Nephron (organoid): Measurements from ENCODE around the gene PROK1.
A peak's percentile ranks its signal among the peaks of the same experiment; 100 is the strongest.
"Not testable (repeated sequence)": the region's sequence is repeated elsewhere in the genome, so short reads cannot be mapped to it uniquely, and the experiment has no call there.

ENCODE experiments used
- H3K27ac Mint-ChIP-seq, 3 experiments: 2 replicates each; pipeline ENCODE4 v1.8.0; 2020; ENCODE audit warnings: mixed read lengths in 3 of 3, mild to moderate bottlenecking in 2 of 3, moderate library complexity in 1 of 3
- H3K27me3 Mint-ChIP-seq: 2 replicates; pipeline ENCODE4 v1.8.0; 2021; ENCODE audit warnings: low read depth, mild to moderate bottlenecking, moderate library complexity, mixed read lengths
- H3K36me3 Mint-ChIP-seq: 2 replicates; pipeline ENCODE4 v1.8.0; 2020; ENCODE audit warnings: low read depth, mixed read lengths
- H3K4me1 Mint-ChIP-seq: 2 replicates; pipeline ENCODE4 v1.8.0; 2020; ENCODE audit warnings: mixed read lengths
- H3K4me3 Mint-ChIP-seq, 3 experiments: 2 replicates each; pipeline ENCODE4 v1.8.0; 2020; ENCODE audit warnings: mild to moderate bottlenecking in 3 of 3, mixed read lengths in 3 of 3, moderate library complexity in 2 of 3
- H3K9me3 Mint-ChIP-seq: 2 replicates; pipeline ENCODE4 v1.8.0; 2020; ENCODE audit warnings: mixed read lengths
- CTCF ChIP-seq, 3 experiments: fragments of 200-600 bp; sonication (generic); IDR thresholded peaks; one replicate each; pipeline ENCODE4 v1.5.0; 2021; ENCODE audit warnings: antibody characterized with exemption in 3 of 3; ENCODE audit not compliant: unreplicated experiment in 3 of 3

Gene PROK1

GRCh38 chr1:110438893-110439292, 12.1 kb upstream of the PROK1 start:
- no peak for TF ChIP-seq CTCF (IDR thresholded peaks at IDR 0.05; ENCODE audit: unreplicated experiment in 3 of 3)
- Mint-ChIP-seq H3K27me3 (peaks cover 16% of the 10 kb centered on the region), H3K27ac (peak overlapping the region in 1 of 3 experiments; percentile 4), H3K36me3 (no peaks in the 10 kb centered on the region), H3K9me3 (no peaks in the 10 kb centered on the region), H3K4me1 (peaks cover 34% of the 10 kb centered on the region), H3K4me3 (no peak overlapping the region)

GRCh38 chr1:110439873-110440272, 11.1 kb upstream of the PROK1 start:
- H3K9me3 Mint-ChIP-seq, H3K36me3 Mint-ChIP-seq, H3K4me3 Mint-ChIP-seq, H3K27ac Mint-ChIP-seq: not testable (repeated sequence)
- Mint-ChIP-seq H3K27me3 (peaks cover 22% of the 10 kb centered on the region), H3K4me1 (peaks cover 34% of the 10 kb centered on the region)

- Mint-ChIP-seq H3K27me3 (peaks cover 23% of the 10 kb centered on the region), H3K27ac (no peak overlapping the region), H3K9me3 (no peaks in the 10 kb centered on the region), H3K4me3 (no peak overlapping the region), H3K36me3 (no peaks in the 10 kb centered on the region), H3K4me1 (peaks cover 31% of the 10 kb centered on the region)
- TF ChIP-seq CTCF (IDR thresholded peaks at IDR 0.05; ENCODE audit: unreplicated experiment in 3 of 3): no peak
Observed at GRCh38 chr1:110440877-110441276, 10.1 kb upstream of the PROK1 start.

- Mint-ChIP-seq H3K4me3 (no peak overlapping the region), H3K36me3 (no peaks in the 10 kb centered on the region), H3K27ac (no peak overlapping the region), H3K9me3 (no peaks in the 10 kb centered on the region), H3K4me1 (peaks cover 21% of the 10 kb centered on the region), H3K27me3 (peaks cover 23% of the 10 kb centered on the region)
- TF ChIP-seq CTCF (IDR thresholded peaks at IDR 0.05; ENCODE audit: unreplicated experiment in 3 of 3): no peak
Observed at GRCh38 chr1:110441888-110442287, 9.1 kb upstream of the PROK1 start.

GRCh38 chr1:110443451-110443850, 7.5 kb upstream of the PROK1 start:
- Mint-ChIP-seq H3K9me3 (no peaks in the 10 kb centered on the region), H3K27me3 (peaks cover 23% of the 10 kb centered on the region), H3K4me3 (no peak overlapping the region), H3K4me1 (peaks cover 14% of the 10 kb centered on the region), H3K27ac (no peak overlapping the region), H3K36me3 (no peaks in the 10 kb centered on the region)
- TF ChIP-seq CTCF (IDR thresholded peaks at IDR 0.05; ENCODE audit: unreplicated experiment in 3 of 3): no peak

GRCh38 chr1:110444561-110444960, 6.4 kb upstream of the PROK1 start:
- Mint-ChIP-seq H3K4me3 (no peak overlapping the region), H3K27me3 (peaks cover 29% of the 10 kb centered on the region), H3K4me1 (peaks cover 3% of the 10 kb centered on the region), H3K9me3 (no peaks in the 10 kb centered on the region), H3K27ac (no peak overlapping the region), H3K36me3 (no peaks in the 10 kb centered on the region)
- TF ChIP-seq CTCF (IDR thresholded peaks at IDR 0.05; ENCODE audit: unreplicated experiment in 3 of 3): no peak
